ENCODE measurements around the gene KREMEN2. TPM values are rescaled to one million over a fixed set of nuclear protein-coding genes. Genes with fewer than 3 reads are reported as not detected.

Gene KREMEN2
- total RNA-seq, 2 experiments from 2014 or later: not detected

GRCh38 chr16:2985893-2986355 lies 21.8 kb downstream of the KREMEN2 start:
- Histone ChIP-seq H3K27me3 (ENCODE audit: control insufficient read depth in 1 of 2, insufficient read depth in 2 of 2, low read length in 2 of 2) (no peaks in the 10 kb centered on the region), H3K36me3 (ENCODE audit: insufficient read depth, low read length) (no peaks in the 10 kb centered on the region), H3K4me1 (ENCODE audit: insufficient read depth, low read length) (peaks cover 15% of the 10 kb centered on the region), H3K9me3 (ENCODE audit: control insufficient read depth in 1 of 2, insufficient read depth in 1 of 2, low read length in 2 of 2) (no peaks in the 10 kb centered on the region), H3K27ac (ENCODE audit: low read depth in 1 of 2, low read length in 2 of 2) (no peak overlapping the region), H3K4me3 (ENCODE audit: low read length) (no peak overlapping the region)
- ChIA-PET POLR2A (no interaction called here), CTCF (interaction anchor here (2.9 kb wide), 1 partner anchor 46 kb away, joined by 10 read pairs; no protein-coding TSS in a partner anchor)
- Mint-ChIP-seq H3K36me3 (ENCODE audit: low read depth) (no peaks in the 10 kb centered on the region), H3K4me1 (ENCODE audit: low read depth) (no peaks in the 10 kb centered on the region), H3K4me3 (no peak overlapping the region), H3K9me3 (no peaks in the 10 kb centered on the region), H3K27ac (no peak overlapping the region), H3K27me3 (no peaks in the 10 kb centered on the region)
- DNase-seq (no peak), ATAC-seq (ENCODE audit: poor library complexity) (no peak)
- no peak for TF ChIP-seq CTCF (IDR thresholded peaks at IDR 0.05)
- intact Hi-C loops (cut with DNase I, micrococcal nuclease): no loop called here

- Histone ChIP-seq H3K4me1 (ENCODE audit: insufficient read depth, low read length) (peaks cover 8% of the 10 kb centered on the region), H3K36me3 (ENCODE audit: insufficient read depth, low read length) (no peaks in the 10 kb centered on the region), H3K27ac (ENCODE audit: low read depth in 1 of 2, low read length in 2 of 2) (no peak overlapping the region), H3K27me3 (ENCODE audit: control insufficient read depth in 1 of 2, insufficient read depth in 2 of 2, low read length in 2 of 2) (no peaks in the 10 kb centered on the region), H3K4me3 (ENCODE audit: low read length) (no peak overlapping the region), H3K9me3 (ENCODE audit: control insufficient read depth in 1 of 2, insufficient read depth in 1 of 2, low read length in 2 of 2) (no peaks in the 10 kb centered on the region)
- no peak for DNase-seq
- ChIA-PET CTCF (no interaction called here), POLR2A (no interaction called here)
- intact Hi-C loops (cut with DNase I, micrococcal nuclease): no loop called here
- ATAC-seq (ENCODE audit: poor library complexity): no peak
- Mint-ChIP-seq H3K36me3 (ENCODE audit: low read depth) (no peaks in the 10 kb centered on the region), H3K4me3 (no peak overlapping the region), H3K4me1 (ENCODE audit: low read depth) (no peaks in the 10 kb centered on the region), H3K9me3 (no peaks in the 10 kb centered on the region), H3K27ac (no peak overlapping the region), H3K27me3 (no peaks in the 10 kb centered on the region)
- no peak for TF ChIP-seq CTCF (IDR thresholded peaks at IDR 0.05)
Observed at GRCh38 chr16:2986623-2987188, 22.6 kb downstream of the KREMEN2 start.

- Mint-ChIP-seq H3K4me3 (no peak overlapping the region), H3K27me3 (no peaks in the 10 kb centered on the region), H3K4me1 (ENCODE audit: low read depth) (no peaks in the 10 kb centered on the region), H3K36me3 (ENCODE audit: low read depth) (no peaks in the 10 kb centered on the region), H3K27ac (no peak overlapping the region), H3K9me3 (no peaks in the 10 kb centered on the region)
- Histone ChIP-seq H3K4me3 (ENCODE audit: low read length) (no peak overlapping the region), H3K27me3 (ENCODE audit: control insufficient read depth in 1 of 2, insufficient read depth in 2 of 2, low read length in 2 of 2) (no peaks in the 10 kb centered on the region), H3K27ac (ENCODE audit: low read depth in 1 of 2, low read length in 2 of 2) (no peak overlapping the region), H3K9me3 (ENCODE audit: control insufficient read depth in 1 of 2, insufficient read depth in 1 of 2, low read length in 2 of 2) (no peaks in the 10 kb centered on the region), H3K36me3 (ENCODE audit: insufficient read depth, low read length) (no peaks in the 10 kb centered on the region), H3K4me1 (ENCODE audit: insufficient read depth, low read length) (peaks cover 8% of the 10 kb centered on the region)
- CTCF ChIA-PET: no interaction called here
- no peak for TF ChIP-seq CTCF (IDR thresholded peaks at IDR 0.05)
- intact Hi-C loops (cut with DNase I, micrococcal nuclease): no loop called here
- DNase-seq (no peak), ATAC-seq (ENCODE audit: poor library complexity) (no peak)
- POLR2A ChIA-PET: no interaction called here
Observed at GRCh38 chr16:2987286-2987685, 23.2 kb downstream of the KREMEN2 start.
